KG1 (cell line): Measurements from ENCODE around the gene CLPTM1.
"Not testable (repeated sequence)": the region's sequence is repeated elsewhere in the genome, so short reads cannot be mapped to it uniquely, and the experiment has no call there.

Experiments
- DNase-seq: peaks from one replicate; lab custom pipeline; 2025; lab: John Stamatoyannopoulos, UW

The CLPTM1 gene

GRCh38 chr19:44954649-44955504 is at the start of gene CLPTM1:
TSS of gene CLPTM1 (plus strand) at chr19:44955380. CDS start at chr19:44955396, 16 bp downstream.
- DNase-seq, result peak; percentile 99

GRCh38 chr19:44905437-44906160 is 49.6 kb upstream of the CLPTM1 start, which contains the start of gene APOE:
TSS of gene APOE (plus strand) at chr19:44905796. CDS start at chr19:44906625, 829 bp downstream.
- no peak for DNase-seq

DNA sequence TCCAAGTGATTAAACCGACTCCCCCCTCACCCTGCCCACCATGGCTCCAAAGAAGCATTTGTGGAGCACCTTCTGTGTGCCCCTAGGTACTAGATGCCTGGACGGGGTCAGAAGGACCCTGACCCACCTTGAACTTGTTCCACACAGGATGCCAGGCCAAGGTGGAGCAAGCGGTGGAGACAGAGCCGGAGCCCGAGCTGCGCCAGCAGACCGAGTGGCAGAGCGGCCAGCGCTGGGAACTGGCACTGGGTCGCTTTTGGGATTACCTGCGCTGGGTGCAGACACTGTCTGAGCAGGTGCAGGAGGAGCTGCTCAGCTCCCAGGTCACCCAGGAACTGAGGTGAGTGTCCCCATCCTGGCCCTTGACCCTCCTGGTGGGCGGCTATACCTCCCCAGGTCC is 47.6 kb upstream of the CLPTM1 start:
- no peak for DNase-seq

- no peak for DNase-seq
Observed at GRCh38 chr19:44908074-44908835, 46.9 kb upstream of the CLPTM1 start.

DNA sequence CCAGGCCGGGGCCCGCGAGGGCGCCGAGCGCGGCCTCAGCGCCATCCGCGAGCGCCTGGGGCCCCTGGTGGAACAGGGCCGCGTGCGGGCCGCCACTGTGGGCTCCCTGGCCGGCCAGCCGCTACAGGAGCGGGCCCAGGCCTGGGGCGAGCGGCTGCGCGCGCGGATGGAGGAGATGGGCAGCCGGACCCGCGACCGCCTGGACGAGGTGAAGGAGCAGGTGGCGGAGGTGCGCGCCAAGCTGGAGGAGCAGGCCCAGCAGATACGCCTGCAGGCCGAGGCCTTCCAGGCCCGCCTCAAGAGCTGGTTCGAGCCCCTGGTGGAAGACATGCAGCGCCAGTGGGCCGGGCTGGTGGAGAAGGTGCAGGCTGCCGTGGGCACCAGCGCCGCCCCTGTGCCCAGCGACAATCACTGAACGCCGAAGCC is 46.3 kb upstream of the CLPTM1 start:
- no peak for DNase-seq

GRCh38 chr19:44909775-44910174 is 45.4 kb upstream of the CLPTM1 start:
- DNase-seq, result no peak

DNA sequence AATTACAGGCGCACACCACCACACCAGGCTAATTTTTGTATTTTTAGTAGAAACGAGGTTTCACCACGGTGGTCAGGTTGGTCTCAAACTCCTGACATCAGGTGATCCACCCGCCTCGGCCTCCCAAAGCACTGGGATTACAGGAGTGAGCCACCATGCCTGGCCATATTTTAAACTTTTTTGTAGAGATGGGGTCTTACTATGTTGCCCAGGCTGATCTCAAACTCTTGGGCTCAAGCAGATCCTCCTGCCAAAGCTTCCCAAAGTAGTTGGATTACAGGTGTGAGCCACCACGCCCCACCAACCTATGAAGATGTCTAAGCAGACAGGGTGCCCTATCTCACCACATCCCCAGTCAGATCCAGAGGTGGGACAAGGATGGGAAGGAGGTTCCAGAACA is 43.3 kb upstream of the CLPTM1 start:
- DNase-seq, result not testable (repeated sequence)

DNA sequence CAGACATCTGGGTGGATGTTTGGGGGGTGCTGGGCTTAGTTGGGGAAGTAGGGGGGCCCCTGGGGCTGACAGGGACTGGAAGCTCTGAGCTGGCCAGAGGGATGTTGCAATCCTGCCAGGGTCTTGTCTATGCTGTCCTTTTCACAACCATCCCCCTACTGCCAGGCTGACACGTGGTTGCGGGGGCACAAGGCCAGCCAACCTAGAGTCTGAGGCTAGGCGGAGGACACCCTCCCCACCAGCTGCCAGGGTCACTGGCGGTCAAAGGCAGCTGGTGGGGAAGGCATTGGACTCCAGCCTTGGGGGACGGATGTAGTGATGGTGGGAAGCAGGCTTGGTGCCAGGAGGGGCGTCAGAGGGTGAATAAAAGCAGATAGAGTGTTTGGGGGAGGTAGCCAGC is 42.3 kb upstream of the CLPTM1 start:
- no peak for DNase-seq

- DNase-seq, result not testable (repeated sequence)
Observed at GRCh38 chr19:44913512-44914432, 41.4 kb upstream of the CLPTM1 start.

DNA sequence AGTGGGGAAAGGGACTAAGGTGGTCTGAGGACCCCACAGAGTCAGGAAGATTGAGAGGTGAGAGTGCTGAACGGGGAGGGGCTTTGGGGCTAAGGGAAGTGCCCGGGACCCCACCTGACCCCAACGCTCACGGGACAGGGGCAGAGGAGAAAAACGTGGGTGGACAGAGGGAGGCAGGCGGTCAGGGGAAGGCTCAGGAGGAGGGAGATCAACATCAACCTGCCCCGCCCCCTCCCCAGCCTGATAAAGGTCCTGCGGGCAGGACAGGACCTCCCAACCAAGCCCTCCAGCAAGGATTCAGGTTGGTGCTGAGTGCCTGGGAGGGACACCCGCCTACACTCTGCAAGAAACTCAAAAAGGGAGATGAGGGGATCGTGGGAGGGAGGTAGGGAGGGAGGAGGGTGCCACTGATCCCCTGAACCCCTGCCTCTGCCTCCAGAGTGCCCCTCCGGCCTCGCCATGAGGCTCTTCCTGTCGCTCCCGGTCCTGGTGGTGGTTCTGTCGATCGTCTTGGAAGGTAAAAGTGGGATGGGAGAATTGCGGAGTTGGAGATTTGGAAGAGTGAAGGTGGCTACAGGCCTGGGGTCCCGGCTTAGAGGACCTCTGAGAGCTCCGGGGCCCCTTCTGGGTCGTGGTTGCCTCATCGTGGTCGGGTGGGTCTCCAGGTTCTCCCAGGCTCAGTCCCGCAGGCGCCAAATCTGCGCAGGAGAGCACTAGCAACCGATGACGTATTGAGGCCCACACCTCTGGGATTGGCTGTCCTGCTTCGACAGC is 40.6 kb upstream of the CLPTM1 start, which contains the start of gene APOC1:
TSS of gene APOC1 (plus strand) at position 176 of the 774 bp plus-strand sequence. CDS start at position 460, 284 bp downstream.
- peak; percentile 34 for DNase-seq

- DNase-seq, result no peak
Observed at GRCh38 chr19:44924243-44924725, 30.9 kb upstream of the CLPTM1 start.

- DNase-seq, result peak; percentile 10
Observed at GRCh38 chr19:44925114-44925891, 29.9 kb upstream of the CLPTM1 start.

GRCh38 chr19:44926245-44927077 is 28.7 kb upstream of the CLPTM1 start:
- DNase-seq, result not testable (repeated sequence)

GRCh38 chr19:44927746-44928145 is 27.4 kb upstream of the CLPTM1 start:
- DNase-seq, result no peak

- no peak for DNase-seq
Observed at GRCh38 chr19:44930088-44930487, 25.1 kb upstream of the CLPTM1 start.

GRCh38 chr19:44931541-44931940 is 23.6 kb upstream of the CLPTM1 start:
- DNase-seq, result no peak

- DNase-seq, result no peak
Observed at GRCh38 chr19:44939668-44940067, 15.5 kb upstream of the CLPTM1 start.

- DNase-seq, result no peak
Observed at GRCh38 chr19:44942067-44942571, 13.1 kb upstream of the CLPTM1 start, which contains the start of gene APOC4. TSS of gene APOC4 (plus strand) at chr19:44942237. CDS start at chr19:44942278, 41 bp downstream.
